Heart right ventricle (tissue), 16 donors: ENCODE data around the gene PCDHA3. TPM values are rescaled to one million over a fixed set of nuclear protein-coding genes. Genes with fewer than 3 reads are reported as not detected.

Experiments
- ATAC-seq, 8 donors: fragments of 200-7000 bp; cut with Tn5 transposase; one replicate each; pipeline ENCODE4 v1.9.1; 2020; ENCODE audit warnings: mild to moderate bottlenecking in 8 of 8, moderate library complexity in 8 of 8, moderate number of reproducible peaks in 1 of 8
- DNase-seq, 2 donors: peaks; one replicate each; pipeline ENCODE4 v3.0.0-alpha.2; 2020
- H3K27ac ChIP-seq, 10 donors: fragments of 200-600 bp; sonication (generic) in 2 of 10; one replicate each; pipeline versions ENCODE4 v1.5.0 to v1.8.0; 2020 to 2022; ENCODE audit warnings: mild to moderate bottlenecking in 3 of 10
- H3K27me3 ChIP-seq, 7 donors: fragments of 200-600 bp; one replicate each; pipeline ENCODE4 v1.8.0; 2021 to 2022; ENCODE audit warnings: mild to moderate bottlenecking in 2 of 7
- H3K36me3 ChIP-seq, 9 donors: fragments of 200-600 bp; sonication (generic) in 1 of 9; one replicate each; pipeline versions ENCODE4 v1.5.0 to v1.8.0; 2020 to 2022; ENCODE audit warnings: mild to moderate bottlenecking in 2 of 9
- H3K4me1 ChIP-seq, 9 donors: fragments of 200-600 bp; sonication (generic) in 1 of 9; one replicate each; pipeline versions ENCODE4 v1.5.0 to v1.8.0; 2020 to 2022; ENCODE audit warnings: mild to moderate bottlenecking in 4 of 9
- H3K4me3 ChIP-seq, 10 donors: fragments of 200-600 bp; sonication (generic) in 2 of 10; one replicate each; pipeline versions ENCODE4 v1.5.0 to v1.8.0; 2020 to 2022; ENCODE audit warnings: mild to moderate bottlenecking in 7 of 10, moderate library complexity in 2 of 10
- H3K9me3 ChIP-seq, 11 donors: fragments of 200-600 bp in 10 of 11; sonication (generic) in 2 of 11; one replicate each; pipeline versions ENCODE4 v1.5.0 to v1.8.0; 2013 to 2022; ENCODE audit warnings: mild to moderate bottlenecking in 2 of 11, control low read depth in 1 of 11, moderate library complexity in 1 of 11
- CTCF ChIP-seq, 9 donors: fragments of 200-600 bp; sonication (generic) in 2 of 9; IDR thresholded peaks; one replicate each; pipeline versions ENCODE4 v1.5.0 to v1.8.0; 2021 to 2022; ENCODE audit warnings: antibody characterized with exemption in 9 of 9, mild to moderate bottlenecking in 5 of 9, moderate library complexity in 1 of 9
- WGBS, 2 donors: extraction: QIAGEN DNeasy Blood & Tissue Kit; methylation state at CpG; one replicate each; pipeline ENCODE4 v1.1.7; 2013; ENCODE audit warnings: inconsistent platforms in 1 of 2; 5-methylcytosine and 5-hydroxymethylcytosine counted together
- intact Hi-C, 10 donors: fragments of 100-400 bp; cut with DNase I; formaldehyde crosslinking; loops; one replicate each; pipeline versions ENCODE4 v1.11.1 to v1.14.2; 2022
- long read RNA-seq, 3 donors: library from polyadenylated mRNA; unstranded; transcript quantifications; one replicate each; pipeline ENCODE4 v2.0.0, GENCODE V29; 2020 to 2021
- polyA plus RNA-seq, 2 donors: library from polyadenylated mRNA; stranded (reverse); fragments of 200-250 nt; gene quantifications; one replicate each; pipeline ENCODE4 v1.2.3, GENCODE V29; 2013
- total RNA-seq, 10 donors: library from RNA; stranded (reverse); fragmentation: NEBNext Ultra II Directional in 3 of 10; extraction: Animal tissue kit (Norgen Biotek cat#: 25700) in 3 of 10; gene quantifications; one replicate each; pipeline versions ENCODE4 v1.2.1 to v1.2.4, GENCODE V29; 2021 to 2023
- donor health status: Arrhythmogenic right ventricular cardiomyopathy.
- donor health status: ischemic (EF 13 %, LVEDD 7.1; RV severe dilation, severe dysfunction).
- donor health status: healthy with polysubstance abuse.
- donor health status: DM: no; HTN: yes; CAD: no.
- donor health status: DM: no; HTN: no; CAD: no.
- donor health status: ischemic (EF 25% LVEDD 6.9; RV normal size, moderate dysfunction).
- donor health status: ischemic (EF 25% LVEDD 5.7; RV mildly dilated, moderate dysfunction).
- donor health status: healthy.
- donor health status: DM: yes; HTN: yes; CAD: no.
- donor health status: Ischemic cardiomyopathy.
- donor health status: ischemic (EF 35%, LVEDD 5.7; RV mildly dilated, moderate dysfunction).
- donor health status: nonischemic (EF 11% LVEDD 7.7; RV severe dilation, severe dysfunction).
- donor health status: DM: yes; HTN: yes; CAD: no.
- donor health status: PGD.
- donor health status: ischemic (EF 29% LVEDD 5.4; RV normal size, mild dysfunction).
- donor health status: nonischemic (EF 23%, LVEDD 6.1; RV moderate dilation, normal function).

Gene PCDHA3
- under 1 TPM in 6 of 10 donors, not detected in 4; 0.07 to 0.17 (median 0.11) TPM for total RNA-seq
- polyA plus RNA-seq: under 1 TPM in 1 of 2 donors, not detected in 1; 0.03 TPM
- long read RNA-seq, donor 1: 0 reads
- long read RNA-seq, donor 2: 0 reads
- long read RNA-seq, donor 3: 0 reads

- Histone ChIP-seq H3K36me3 (no peaks in the 10 kb centered on the region), H3K4me3 (peak within 1 kb of the TSS in 9 of 10 donors; percentile 18 to 51 (median 28)), H3K27me3 (peaks cover 0 to 75% (median 29%) of the 10 kb centered on the region in 7 donors), H3K4me1 (no peaks in the 10 kb centered on the region), H3K9me3 (peaks cover 0 to 70% (median 23%) of the 10 kb centered on the region in 11 donors), H3K27ac (no peak within 1 kb of the TSS)
- intact Hi-C loops: no loop called here
- WGBS, 2 donors: 10 to 13% methylated on average over 29 of the region's 29 CpGs
- DNase-seq (no peak), ATAC-seq (no peak)
- TF ChIP-seq CTCF (IDR thresholded peaks at IDR 0.05): peak in 6 of 9 donors; percentile 25 to 56 (median 36)
Measured at GRCh38 chr5:140800816-140801493, at the start of gene PCDHA3. TSS of gene PCDHA3 (plus strand) at chr5:140801057.

- Histone ChIP-seq H3K27ac (no peak overlapping the region), H3K27me3 (no peaks in the 10 kb centered on the region), H3K36me3 (no peaks in the 10 kb centered on the region), H3K4me1 (no peaks in the 10 kb centered on the region), H3K4me3 (no peak overlapping the region), H3K9me3 (peaks cover 0 to 100% (median 49%) of the 10 kb centered on the region in 11 donors)
- WGBS, 2 donors: 76 to 90% methylated on average over 5 of the region's 5 CpGs
- no peak for TF ChIP-seq CTCF (IDR thresholded peaks at IDR 0.05)
- DNase-seq (no peak), ATAC-seq (no peak)
- intact Hi-C loops: no loop called here
Measured at GRCh38 chr5:140753561-140753960, 47.3 kb upstream of the PCDHA3 start.

GRCh38 chr5:140764177-140764973 is 36.5 kb upstream of the PCDHA3 start:
- H3K27me3 ChIP-seq: no peaks in the 10 kb centered on the region
- no peaks in the 10 kb centered on the region for H3K36me3 ChIP-seq
- no peak overlapping the region for H3K27ac ChIP-seq
- 84 to 92% methylated on average over 2 of the region's 2 CpGs for WGBS, 2 donors
- TF ChIP-seq CTCF (IDR thresholded peaks at IDR 0.05): no peak
- DNase-seq (no peak), ATAC-seq (no peak)
- H3K9me3 ChIP-seq: peaks cover 7 to 100% (median 93%) of the 10 kb centered on the region in 11 donors
- no peaks in the 10 kb centered on the region for H3K4me1 ChIP-seq
- intact Hi-C loops: no loop called here
- H3K4me3 ChIP-seq: no peak overlapping the region

- Histone ChIP-seq H3K4me3 (no peak overlapping the region), H3K4me1 (no peaks in the 10 kb centered on the region), H3K27ac (no peak overlapping the region), H3K9me3 (peaks cover 7 to 100% (median 91%) of the 10 kb centered on the region in 11 donors), H3K36me3 (no peaks in the 10 kb centered on the region), H3K27me3 (no peaks in the 10 kb centered on the region)
- no peak for DNase-seq
- intact Hi-C loops: no loop called here
- no peak for ATAC-seq
- 82 to 84% methylated on average over 4 of the region's 4 CpGs for WGBS, 2 donors
- no peak for TF ChIP-seq CTCF (IDR thresholded peaks at IDR 0.05)
Measured at GRCh38 chr5:140767444-140767843, 33.4 kb upstream of the PCDHA3 start.
